Measurements from ENCODE around the gene LRIG1.

DNA sequence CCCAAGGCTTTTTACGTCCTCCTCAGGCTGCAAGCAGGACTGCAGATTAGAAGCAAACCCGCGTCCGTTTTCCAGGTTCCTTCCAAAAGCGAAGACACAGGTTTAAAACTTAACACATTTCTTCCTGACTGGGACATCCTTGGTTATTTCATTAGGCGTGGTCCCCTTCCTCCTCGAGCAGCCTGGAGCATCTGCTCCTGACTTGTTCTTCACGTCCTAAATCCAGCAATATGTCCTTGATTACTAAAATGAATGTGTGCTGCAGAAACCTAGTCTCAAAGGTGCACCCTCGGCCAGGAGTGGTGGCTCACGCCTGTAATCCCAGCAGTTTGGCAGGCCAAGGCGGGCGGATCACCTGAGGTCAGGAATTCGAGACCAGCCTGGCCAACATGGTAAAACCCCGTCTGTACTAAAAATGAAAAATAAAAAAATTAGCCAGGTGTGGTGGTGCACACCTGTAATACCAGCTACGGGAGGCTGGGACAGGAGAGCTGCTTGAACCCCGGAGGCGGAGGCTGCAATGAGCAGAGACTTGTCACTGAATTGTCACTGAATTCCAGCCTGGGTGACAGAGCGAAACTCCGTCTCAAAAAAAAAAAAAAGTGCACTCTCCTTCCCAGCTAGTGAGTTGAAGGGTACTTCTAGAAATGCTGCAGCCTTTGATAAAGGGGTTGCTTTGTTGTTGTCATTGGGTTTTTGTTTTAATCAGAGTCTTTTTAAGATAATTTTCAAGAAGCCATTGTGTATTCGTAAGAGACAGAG lies 842 bp upstream of the LRIG1 start:
- TF ChIP-seq POLR2AphosphoS5 (IDR thresholded peaks at IDR 0.05), result no peak
- TF ChIP-seq, protein P1, sequence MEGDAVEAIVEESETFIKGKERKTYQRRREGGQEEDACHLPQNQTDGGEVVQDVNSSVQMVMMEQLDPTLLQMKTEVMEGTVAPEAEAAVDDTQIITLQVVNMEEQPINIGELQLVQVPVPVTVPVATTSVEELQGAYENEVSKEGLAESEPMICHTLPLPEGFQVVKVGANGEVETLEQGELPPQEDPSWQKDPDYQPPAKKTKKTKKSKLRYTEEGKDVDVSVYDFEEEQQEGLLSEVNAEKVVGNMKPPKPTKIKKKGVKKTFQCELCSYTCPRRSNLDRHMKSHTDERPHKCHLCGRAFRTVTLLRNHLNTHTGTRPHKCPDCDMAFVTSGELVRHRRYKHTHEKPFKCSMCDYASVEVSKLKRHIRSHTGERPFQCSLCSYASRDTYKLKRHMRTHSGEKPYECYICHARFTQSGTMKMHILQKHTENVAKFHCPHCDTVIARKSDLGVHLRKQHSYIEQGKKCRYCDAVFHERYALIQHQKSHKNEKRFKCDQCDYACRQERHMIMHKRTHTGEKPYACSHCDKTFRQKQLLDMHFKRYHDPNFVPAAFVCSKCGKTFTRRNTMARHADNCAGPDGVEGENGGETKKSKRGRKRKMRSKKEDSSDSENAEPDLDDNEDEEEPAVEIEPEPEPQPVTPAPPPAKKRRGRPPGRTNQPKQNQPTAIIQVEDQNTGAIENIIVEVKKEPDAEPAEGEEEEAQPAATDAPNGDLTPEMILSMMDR (IDR thresholded peaks at IDR 0.05), result no peak
- no peak for TF ChIP-seq POLR2A (IDR thresholded peaks at IDR 0.05)
- no peak for TF ChIP-seq EP300 (IDR thresholded peaks at IDR 0.05)

All from upper lobe of left lung (tissue), 4 donors.